Chondrocyte (in vitro differentiated cells): ENCODE measurements around the gene CPNE8. TPM values are rescaled to one million over a fixed set of nuclear protein-coding genes. Genes with fewer than 3 reads are reported as not detected.

Source experiments
- DNase-seq: peaks from one replicate; pipeline ENCODE4 v3.0.0; 2021; ENCODE audit warnings: mixed read lengths, low spot score
- H3K27ac Mint-ChIP-seq: one replicate; pipeline ENCODE4 v1.8.0; 2021; ENCODE audit warnings: mild to moderate bottlenecking, moderate library complexity, mixed read lengths; ENCODE audit not compliant: unreplicated experiment
- H3K27me3 Mint-ChIP-seq: 2 replicates; pipeline ENCODE4 v1.8.0; 2021; ENCODE audit warnings: low read depth, mixed read lengths
- H3K36me3 Mint-ChIP-seq: 2 replicates; pipeline ENCODE4 v1.8.0; 2021; ENCODE audit warnings: low read depth, mixed read lengths
- H3K4me1 Mint-ChIP-seq: 2 replicates; pipeline ENCODE4 v1.8.0; 2021; ENCODE audit warnings: low read depth, mild to moderate bottlenecking, mixed read lengths
- H3K4me3 Mint-ChIP-seq: one replicate; pipeline ENCODE4 v1.8.0; 2021; ENCODE audit warnings: mild to moderate bottlenecking, moderate library complexity, mixed read lengths; ENCODE audit not compliant: unreplicated experiment
- H3K9me3 Mint-ChIP-seq: 2 replicates; pipeline ENCODE4 v1.8.0; 2021; ENCODE audit warnings: low read depth, mixed read lengths
- CTCF ChIP-seq: fragments of 200-600 bp; sonication (generic); IDR thresholded peaks from 2 replicates; pipeline ENCODE4 v1.5.0; 2021; ENCODE audit warnings: antibody characterized with exemption, mild to moderate bottlenecking, moderate library complexity
- total RNA-seq: library from RNA; stranded (reverse); gene quantifications from 3 replicates; pipeline ENCODE4 v1.2.1, GENCODE V29; 2021

CPNE8 gene
- total RNA-seq, 1 donor from 2014 or later: 10.6 TPM

GRCh38 chr12:38653650-38654049 lies 251.7 kb downstream of the CPNE8 start:
- Mint-ChIP-seq H3K4me3 (no peak overlapping the region), H3K27ac (no peak overlapping the region), H3K4me1 (no peaks in the 10 kb centered on the region), H3K27me3 (no peaks in the 10 kb centered on the region), H3K36me3 (peaks cover 4% of the 10 kb centered on the region), H3K9me3 (peaks cover 6% of the 10 kb centered on the region)
- no peak for TF ChIP-seq CTCF
- DNase-seq: no peak

GRCh38 chr12:38648813-38649212 lies 256.6 kb downstream of the CPNE8 start:
- DNase-seq: no peak
- no peak overlapping the region for H3K4me3 Mint-ChIP-seq
- no peaks in the 10 kb centered on the region for H3K9me3 Mint-ChIP-seq
- H3K27me3 Mint-ChIP-seq: peaks cover 2% of the 10 kb centered on the region
- H3K4me1 Mint-ChIP-seq: no peaks in the 10 kb centered on the region
- no peak for TF ChIP-seq CTCF
- H3K36me3 Mint-ChIP-seq: peaks cover under 1% of the 10 kb centered on the region
- no peak overlapping the region for H3K27ac Mint-ChIP-seq

- TF ChIP-seq CTCF: no peak
- no peak overlapping the region for H3K27ac Mint-ChIP-seq
- peaks cover 2% of the 10 kb centered on the region for H3K27me3 Mint-ChIP-seq
- H3K4me3 Mint-ChIP-seq: no peak overlapping the region
- H3K36me3 Mint-ChIP-seq: no peaks in the 10 kb centered on the region
- peaks cover 2% of the 10 kb centered on the region for H3K9me3 Mint-ChIP-seq
- no peak for DNase-seq
- H3K4me1 Mint-ChIP-seq: no peaks in the 10 kb centered on the region
These were observed 259.2 kb downstream of the CPNE8 start for GRCh38 chr12:38646146-38646545.

- Mint-ChIP-seq H3K27ac (no peak overlapping the region), H3K4me1 (no peaks in the 10 kb centered on the region), H3K27me3 (no peaks in the 10 kb centered on the region), H3K36me3 (no peaks in the 10 kb centered on the region), H3K4me3 (no peak overlapping the region), H3K9me3 (peaks cover 7% of the 10 kb centered on the region)
- no peak for TF ChIP-seq CTCF
- no peak for DNase-seq
These were observed 265.8 kb downstream of the CPNE8 start for GRCh38 chr12:38639625-38640024.

- H3K4me3 Mint-ChIP-seq: no peak overlapping the region
- no peaks in the 10 kb centered on the region for H3K4me1 Mint-ChIP-seq
- H3K9me3 Mint-ChIP-seq: peaks cover 7% of the 10 kb centered on the region
- no peak overlapping the region for H3K27ac Mint-ChIP-seq
- DNase-seq: no peak
- no peaks in the 10 kb centered on the region for H3K27me3 Mint-ChIP-seq
- no peak for TF ChIP-seq CTCF
- no peaks in the 10 kb centered on the region for H3K36me3 Mint-ChIP-seq
These were observed 267.0 kb downstream of the CPNE8 start for GRCh38 chr12:38638401-38638800.
